ENCODE results near the gene GLS2. TPM values are rescaled to one million over a fixed set of nuclear protein-coding genes. Genes with fewer than 3 reads are reported as not detected.
"Not testable (repeated sequence)": the region's sequence is repeated elsewhere in the genome, so short reads cannot be mapped to it uniquely, and the experiment has no call there.

The GLS2 gene
- total and polyA plus RNA-seq, 2 experiments from 2014 or later = 12.2 to 31.6 TPM

- TF ChIP-seq ZNF331 (CRISPR knock-in tag; IDR thresholded peaks at IDR 0.05; ENCODE audit: low read depth) = peak; percentile 89
- H2AFZ ChIP-seq; H3K27ac Mint-ChIP-seq; H3K4me1 ChIP-seq (ENCODE audit: insufficient read depth); H3K27me3 ChIP-seq (ENCODE audit: insufficient read depth); H3K9me2 ChIP-seq (ENCODE audit: insufficient read depth); H4K20me1 ChIP-seq (replicated peaks; ENCODE audit: insufficient read depth); H3F3A ChIP-seq (replicated peaks; ENCODE audit: low read depth); H3K4me1 Mint-ChIP-seq; H3K4me2 ChIP-seq; H3K79me2 ChIP-seq (replicated peaks; ENCODE audit: insufficient read depth); H3K27ac ChIP-seq (ENCODE audit: low read depth); H3K4me3 ChIP-seq; H3K36me3 ChIP-seq (ENCODE audit: insufficient read depth); H3K4me3 Mint-ChIP-seq: not testable (repeated sequence)
- Mint-ChIP-seq H3K27me3 (ENCODE audit: insufficient read depth, low read depth, poor library complexity) (peaks cover 23% of the 10 kb centered on the region), H3K36me3 (ENCODE audit: low read depth) (peaks cover 12% of the 10 kb centered on the region), H3K9me3 (peaks cover 36% of the 10 kb centered on the region)
- ATAC-seq (peak; percentile 81), DNase-seq (ENCODE audit: low spot score) (peak; percentile 35)
Measured at GRCh38 chr12:56498126-56498902, 10.4 kb upstream of the GLS2 start.

- H3K9me2 ChIP-seq (ENCODE audit: insufficient read depth); H3K4me3 ChIP-seq; H4K20me1 ChIP-seq (replicated peaks; ENCODE audit: insufficient read depth); H3K4me3 Mint-ChIP-seq; ATAC-seq; H3K36me3 ChIP-seq (ENCODE audit: insufficient read depth); H3K4me1 ChIP-seq (ENCODE audit: insufficient read depth); H3K4me2 ChIP-seq; H3K27me3 ChIP-seq (ENCODE audit: insufficient read depth); H3K27ac Mint-ChIP-seq; H2AFZ ChIP-seq; H3F3A ChIP-seq (replicated peaks; ENCODE audit: low read depth); H3K79me2 ChIP-seq (replicated peaks; ENCODE audit: insufficient read depth); H3K4me1 Mint-ChIP-seq; H3K27ac ChIP-seq (ENCODE audit: low read depth): not testable (repeated sequence)
- Mint-ChIP-seq H3K27me3 (ENCODE audit: insufficient read depth, low read depth, poor library complexity) (peaks cover 23% of the 10 kb centered on the region), H3K9me3 (peaks cover 42% of the 10 kb centered on the region), H3K36me3 (ENCODE audit: low read depth) (peaks cover 15% of the 10 kb centered on the region)
- peak; percentile 69 for DNase-seq (ENCODE audit: low spot score)
- peak; percentile 20 to 62; a peak in 3 of 4 replicates for TF ChIP-seq CTCF (conservative IDR thresholded peaks at IDR 0.05; ENCODE audit: low read depth in 2 of 2)
Measured at GRCh38 chr12:56496704-56497103, 8.7 kb upstream of the GLS2 start.

- H2AFZ ChIP-seq; DNase-seq (ENCODE audit: low spot score); H3K9me2 ChIP-seq (ENCODE audit: insufficient read depth); H3K36me3 ChIP-seq (ENCODE audit: insufficient read depth); H3K4me3 ChIP-seq; H3F3A ChIP-seq (replicated peaks; ENCODE audit: low read depth); H4K20me1 ChIP-seq (replicated peaks; ENCODE audit: insufficient read depth); H3K36me3 Mint-ChIP-seq (ENCODE audit: low read depth); H3K4me1 Mint-ChIP-seq; H3K27ac ChIP-seq (ENCODE audit: low read depth); H3K4me3 Mint-ChIP-seq; H3K4me2 ChIP-seq; H3K79me2 ChIP-seq (replicated peaks; ENCODE audit: insufficient read depth); H3K27ac Mint-ChIP-seq; ATAC-seq; H3K4me1 ChIP-seq (ENCODE audit: insufficient read depth): not testable (repeated sequence)
- peaks cover 30% of the 10 kb centered on the region for H3K27me3 Mint-ChIP-seq (ENCODE audit: insufficient read depth, low read depth, poor library complexity)
- peaks cover 38% of the 10 kb centered on the region for H3K9me3 Mint-ChIP-seq
- H3K27me3 ChIP-seq (ENCODE audit: insufficient read depth) = peaks cover 23% of the 10 kb centered on the region
Measured at GRCh38 chr12:56494481-56494880, 6.5 kb upstream of the GLS2 start.

- H3K36me3 ChIP-seq (ENCODE audit: insufficient read depth); H3K4me3 ChIP-seq; ATAC-seq; H3K4me3 Mint-ChIP-seq; DNase-seq (ENCODE audit: low spot score); H3K79me2 ChIP-seq (replicated peaks; ENCODE audit: insufficient read depth); H3K4me1 ChIP-seq (ENCODE audit: insufficient read depth); H3K36me3 Mint-ChIP-seq (ENCODE audit: low read depth); H3K27ac Mint-ChIP-seq; H3K27ac ChIP-seq (ENCODE audit: low read depth); H3K9me2 ChIP-seq (ENCODE audit: insufficient read depth); H3F3A ChIP-seq (replicated peaks; ENCODE audit: low read depth); H3K4me1 Mint-ChIP-seq; H4K20me1 ChIP-seq (replicated peaks; ENCODE audit: insufficient read depth); H2AFZ ChIP-seq; H3K4me2 ChIP-seq: not testable (repeated sequence)
- H3K9me3 Mint-ChIP-seq = peaks cover 42% of the 10 kb centered on the region
- H3K27me3 Mint-ChIP-seq (ENCODE audit: insufficient read depth, low read depth, poor library complexity) = peaks cover 32% of the 10 kb centered on the region
- peaks cover 27% of the 10 kb centered on the region for H3K27me3 ChIP-seq (ENCODE audit: insufficient read depth)
Measured at GRCh38 chr12:56494106-56494415, 6.1 kb upstream of the GLS2 start.

- not testable (repeated sequence) for H3K4me1 ChIP-seq (ENCODE audit: insufficient read depth); H3K4me3 ChIP-seq; H3F3A ChIP-seq (replicated peaks; ENCODE audit: low read depth); H3K9me2 ChIP-seq (ENCODE audit: insufficient read depth); H3K4me1 Mint-ChIP-seq; H3K27ac Mint-ChIP-seq; H3K36me3 ChIP-seq (ENCODE audit: insufficient read depth); H3K27ac ChIP-seq (ENCODE audit: low read depth); H2AFZ ChIP-seq; DNase-seq (ENCODE audit: low spot score); H3K79me2 ChIP-seq (replicated peaks; ENCODE audit: insufficient read depth); H4K20me1 ChIP-seq (replicated peaks; ENCODE audit: insufficient read depth); H3K4me2 ChIP-seq; ATAC-seq; H3K4me3 Mint-ChIP-seq
- Mint-ChIP-seq H3K27me3 (ENCODE audit: insufficient read depth, low read depth, poor library complexity) (peaks cover 32% of the 10 kb centered on the region), H3K36me3 (ENCODE audit: low read depth) (peaks cover 14% of the 10 kb centered on the region), H3K9me3 (peaks cover 47% of the 10 kb centered on the region)
- H3K27me3 ChIP-seq (ENCODE audit: insufficient read depth) = peaks cover 32% of the 10 kb centered on the region
Measured at GRCh38 chr12:56493409-56494105, 5.6 kb upstream of the GLS2 start.
